GM06990 (cell line): ENCODE results near the gene SLIT1.

Experiments
- DNase-seq: peaks from one replicate; pipeline ENCODE4 v3.0.0-alpha.2; 2011; ENCODE audit not compliant: insufficient read length; ENCODE audit errors: extremely low read depth
- H3K27me3 ChIP-seq: replicated peaks from 2 replicates; pipeline ENCODE4 v1.6.0; 2011; ENCODE audit warnings: low read length; ENCODE audit not compliant: control insufficient read depth, insufficient read depth
- H3K36me3 ChIP-seq: 2 replicates; pipeline ENCODE4 v1.5.1; 2011; ENCODE audit warnings: low read length; ENCODE audit not compliant: control insufficient read depth, insufficient read depth
- H3K4me3 ChIP-seq: replicated peaks from 2 replicates; pipeline ENCODE4 v1.5.1; 2011; ENCODE audit warnings: low read depth, mild to moderate bottlenecking, control low read depth, low read length
- CTCF ChIP-seq: IDR thresholded peaks from 2 replicates; pipeline ENCODE4 v1.5.1; 2011; ENCODE audit warnings: low read length, control low read depth, mild to moderate bottlenecking, inconsistent platforms; ENCODE audit not compliant: insufficient read depth, poor library complexity, severe bottlenecking

SLIT1 gene

GRCh38 chr10:97142834-97143233, 42.9 kb downstream of the SLIT1 start:
- Histone ChIP-seq H3K4me3 (no peak overlapping the region), H3K36me3 (no peaks in the 10 kb centered on the region), H3K27me3 (no peaks in the 10 kb centered on the region)
- no peak for DNase-seq
- TF ChIP-seq CTCF = no peak

- H3K36me3 ChIP-seq = no peaks in the 10 kb centered on the region
- no peak overlapping the region for H3K4me3 ChIP-seq
- DNase-seq = peak; percentile 23
- H3K27me3 ChIP-seq = no peaks in the 10 kb centered on the region
- no peak for TF ChIP-seq CTCF
These were observed 44.6 kb downstream of the SLIT1 start for GRCh38 chr10:97140902-97141745.

- H3K36me3 ChIP-seq = no peaks in the 10 kb centered on the region
- H3K4me3 ChIP-seq = no peak overlapping the region
- no peaks in the 10 kb centered on the region for H3K27me3 ChIP-seq
- TF ChIP-seq CTCF = no peak
- DNase-seq = no peak
These were observed 45.5 kb downstream of the SLIT1 start for GRCh38 chr10:97140049-97140846.

DNA sequence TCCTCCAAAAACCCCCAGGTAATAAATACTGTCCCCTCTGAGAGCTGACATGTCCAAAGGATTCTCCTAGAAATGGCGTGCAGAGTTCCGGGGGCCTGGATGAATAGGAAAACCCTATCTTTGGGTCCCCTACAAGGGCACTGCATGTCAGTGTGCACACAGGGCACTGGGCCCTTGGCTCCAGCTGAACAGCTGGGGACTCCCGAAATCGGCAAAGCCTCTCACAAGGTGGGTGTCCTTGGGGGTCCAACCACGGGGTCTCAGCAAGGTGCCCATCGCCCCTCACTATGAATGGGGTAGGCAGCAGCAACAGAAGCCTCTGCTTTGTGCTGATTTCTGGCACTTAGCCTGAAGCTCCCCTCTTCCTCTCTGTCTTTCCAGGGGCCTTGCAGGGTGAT, 46.1 kb downstream of the SLIT1 start:
- TF ChIP-seq CTCF = no peak
- H3K27me3 ChIP-seq = no peaks in the 10 kb centered on the region
- H3K36me3 ChIP-seq = no peaks in the 10 kb centered on the region
- H3K4me3 ChIP-seq = no peak overlapping the region
- DNase-seq = no peak

GRCh38 chr10:97138846-97139245, 46.9 kb downstream of the SLIT1 start:
- TF ChIP-seq CTCF = no peak
- Histone ChIP-seq H3K4me3 (no peak overlapping the region), H3K27me3 (no peaks in the 10 kb centered on the region), H3K36me3 (no peaks in the 10 kb centered on the region)
- no peak for DNase-seq
